GM19397 (cell line): ENCODE results near the gene PTCHD4.

Experiments used
- ATAC-seq: cut with Tn5 transposase; IDR thresholded peaks from one replicate; pipeline ENCODE4 v1.9.1; 2021; ENCODE audit warnings: mild to moderate bottlenecking, moderate library complexity; ENCODE audit not compliant: unreplicated experiment

The PTCHD4 gene

DNA sequence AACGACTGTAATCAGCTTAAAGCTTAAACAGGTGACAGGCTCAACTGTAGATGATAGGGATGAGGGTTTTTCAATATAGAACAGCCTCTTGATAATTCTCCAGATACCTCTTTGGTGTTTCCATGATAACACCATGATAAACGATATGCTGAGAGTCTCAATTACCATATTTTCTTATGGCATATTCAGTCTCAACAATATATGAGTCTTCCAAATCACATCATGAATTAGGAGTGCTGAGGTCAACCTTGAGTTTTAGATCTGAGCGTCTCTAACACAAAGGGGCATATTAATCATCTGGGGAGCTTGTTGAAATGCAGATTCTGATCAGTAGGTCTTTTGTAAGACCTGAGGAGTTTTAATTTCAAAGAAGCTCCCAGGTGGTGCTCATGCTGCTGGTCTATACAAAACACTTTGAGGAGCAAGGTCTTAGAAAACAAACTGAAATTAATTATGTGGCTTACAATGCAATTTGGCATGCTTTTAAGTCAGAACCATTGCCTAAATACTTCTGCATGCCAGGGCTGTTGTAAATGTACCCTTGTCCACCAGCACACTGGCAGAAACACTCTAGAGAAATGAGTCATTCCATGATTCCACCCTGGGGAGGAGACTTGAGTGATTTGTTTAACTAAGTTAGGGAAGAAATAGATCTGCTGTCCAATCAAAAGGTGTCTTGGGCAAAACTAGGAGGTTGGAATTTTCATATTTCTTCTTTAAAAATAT, 49.6 kb downstream of the PTCHD4 start:
- ATAC-seq = no peak
